HG03342 (cell line): ENCODE results near the gene SLC39A7.
A peak's percentile ranks its signal among the peaks of the same experiment; 100 is the strongest.

ENCODE experiments used
- ATAC-seq: cut with Tn5 transposase; IDR thresholded peaks from one replicate; pipeline ENCODE4 v1.9.1; 2021; ENCODE audit warnings: mild to moderate bottlenecking, moderate library complexity; ENCODE audit not compliant: unreplicated experiment

Gene SLC39A7

GRCh38 chr6:33189625-33190448 is 10.8 kb upstream of the SLC39A7 start:
- ATAC-seq = no peak

- ATAC-seq = no peak
Measured at GRCh38 chr6:33190504-33191107, 10.1 kb upstream of the SLC39A7 start.

GRCh38 chr6:33191383-33192104 is 9.1 kb upstream of the SLC39A7 start:
- ATAC-seq = no peak

- no peak for ATAC-seq
Measured at GRCh38 chr6:33192105-33192646, 8.5 kb upstream of the SLC39A7 start, which contains the start of gene COL11A2. Gene COL11A2 (minus strand): TSS chr6:33192467. CDS start chr6:33192240, 227 bp downstream.

- no peak for ATAC-seq
Measured at GRCh38 chr6:33192671-33193602, 7.7 kb upstream of the SLC39A7 start.

- ATAC-seq = no peak
Measured at GRCh38 chr6:33193619-33194018, 7.0 kb upstream of the SLC39A7 start.

GRCh38 chr6:33194431-33194979 is 6.2 kb upstream of the SLC39A7 start:
- ATAC-seq = no peak

GRCh38 chr6:33195304-33196165 is 5.1 kb upstream of the SLC39A7 start:
- no peak for ATAC-seq

- ATAC-seq = no peak
Measured at GRCh38 chr6:33197431-33198048, 3.1 kb upstream of the SLC39A7 start.

- ATAC-seq = no peak
Measured at GRCh38 chr6:33198159-33198852, 2.4 kb upstream of the SLC39A7 start.

GRCh38 chr6:33198853-33199436 is 1.7 kb upstream of the SLC39A7 start:
- ATAC-seq = no peak

- ATAC-seq = peak; percentile 24
Measured at GRCh38 chr6:33199687-33200218, 914 bp upstream of the SLC39A7 start.

GRCh38 chr6:33201147-33201545 is 479 bp downstream of the SLC39A7 start:
- ATAC-seq = no peak

GRCh38 chr6:33201935-33202334 is 1.3 kb downstream of the SLC39A7 start:
- ATAC-seq = no peak

GRCh38 chr6:33202799-33203198 is 2.1 kb downstream of the SLC39A7 start:
- ATAC-seq = no peak

GRCh38 chr6:33203443-33204164 is 2.9 kb downstream of the SLC39A7 start:
- ATAC-seq = no peak

GRCh38 chr6:33204165-33204414 is 3.4 kb downstream of the SLC39A7 start:
- no peak for ATAC-seq
